ENCODE measurements around the gene KDF1.

- TF ChIP-seq JUND (IDR thresholded peaks at IDR 0.05) (no peak), CTCF (IDR thresholded peaks at IDR 0.05) (no peak), IRF3 (IDR thresholded peaks at IDR 0.05; ENCODE audit: low read depth, low read length) (no peak), EZH2phosphoT487 (IDR thresholded peaks at IDR 0.05; ENCODE audit: borderline replicate concordance, low read depth) (no peak), EP300 (IDR thresholded peaks at IDR 0.05; ENCODE audit: borderline replicate concordance in 1 of 2, low read depth in 1 of 2, low read length in 1 of 2) (no peak), POLR2AphosphoS5 (IDR thresholded peaks at IDR 0.05; ENCODE audit: low read depth, low read length) (no peak), YY1 (IDR thresholded peaks at IDR 0.05; ENCODE audit: low read depth) (no peak), TAF1 (IDR thresholded peaks at IDR 0.05; ENCODE audit: borderline replicate concordance, low read depth, low read length) (no peak), MAX (IDR thresholded peaks at IDR 0.05; ENCODE audit: low read depth) (no peak), PBX3 (IDR thresholded peaks at IDR 0.05) (no peak), RXRA (IDR thresholded peaks at IDR 0.05; ENCODE audit: borderline replicate concordance, low read depth) (no peak), CHD2 (IDR thresholded peaks at IDR 0.05; ENCODE audit: low read length, partially characterized antibody) (no peak), SIN3A (IDR thresholded peaks at IDR 0.05; ENCODE audit: borderline replicate concordance, low read depth, low read length) (no peak), RAD21 (IDR thresholded peaks at IDR 0.05; ENCODE audit: low read length) (no peak)
Observed at GRCh38 chr1:26951216-26951615, 9.1 kb downstream of the KDF1 start.
